Mesendoderm (in vitro differentiated cells): ENCODE measurements around the gene KBTBD13.
A peak's percentile ranks its signal among the peaks of the same experiment; 100 is the strongest.

Experiments
- DNase-seq: peaks from one replicate; pipeline ENCODE4 v3.0.0; 2013
- H2AK5ac ChIP-seq: 2 replicates; pipeline ENCODE4 v1.6.1; 2013; ENCODE audit warnings: low read length, inconsistent platforms
- H2BK120ac ChIP-seq: 2 replicates; pipeline ENCODE4 v1.6.1; 2013; ENCODE audit warnings: low read depth, mild to moderate bottlenecking, low read length, moderate library complexity, mixed read lengths
- H2BK15ac ChIP-seq: replicated peaks from 2 replicates; pipeline ENCODE4 v1.6.1; 2013; ENCODE audit warnings: low read depth, mild to moderate bottlenecking, moderate library complexity
- H2BK5ac ChIP-seq: 2 replicates; pipeline ENCODE4 v1.6.1; 2013; ENCODE audit warnings: low read length, inconsistent platforms
- H3K18ac ChIP-seq: 2 replicates; pipeline ENCODE4 v1.6.1; 2013; ENCODE audit warnings: mild to moderate bottlenecking, low read length, mixed read lengths
- H3K23ac ChIP-seq: one replicate; pipeline ENCODE4 v1.6.1; 2013; ENCODE audit warnings: low read length
- H3K27ac ChIP-seq: 2 replicates; pipeline ENCODE4 v1.5.1; 2013; ENCODE audit warnings: low read depth, mild to moderate bottlenecking, inconsistent platforms, low read length, moderate library complexity
- H3K27me3 ChIP-seq: 2 replicates; pipeline ENCODE4 v1.6.1; 2013; ENCODE audit warnings: low read length, control low read depth, mild to moderate bottlenecking, inconsistent platforms; ENCODE audit not compliant: insufficient read depth, poor library complexity
- H3K36me3 ChIP-seq: 2 replicates; pipeline ENCODE4 v1.6.1; 2013; ENCODE audit warnings: low read length, inconsistent platforms; ENCODE audit not compliant: control insufficient read depth, insufficient read depth
- H3K4ac ChIP-seq: one replicate; pipeline ENCODE4 v1.6.1; 2013; ENCODE audit warnings: low read depth, mild to moderate bottlenecking, low read length, moderate library complexity
- H3K4me1 ChIP-seq: 2 replicates; pipeline ENCODE4 v1.6.1; 2013; ENCODE audit warnings: low read depth, low read length, inconsistent platforms; ENCODE audit not compliant: control insufficient read depth
- H3K4me2 ChIP-seq: 2 replicates; pipeline ENCODE4 v1.6.1; 2013; ENCODE audit warnings: low read length
- H3K4me3 ChIP-seq: 2 replicates; pipeline ENCODE4 v1.5.1; 2013; ENCODE audit warnings: mild to moderate bottlenecking, low read length
- H3K56ac ChIP-seq: one replicate; pipeline ENCODE4 v1.6.1; 2013; ENCODE audit warnings: low read length
- H3K79me1 ChIP-seq: 2 replicates; pipeline ENCODE4 v1.6.1; 2013; ENCODE audit warnings: low read length, inconsistent platforms
- H3K79me2 ChIP-seq: 2 replicates; pipeline ENCODE4 v1.6.1; 2013; ENCODE audit warnings: mild to moderate bottlenecking, low read length; ENCODE audit not compliant: control insufficient read depth, insufficient read depth
- H3K9ac ChIP-seq: 2 replicates; pipeline ENCODE4 v1.6.1; 2013; ENCODE audit warnings: low read length, inconsistent platforms
- H4K5ac ChIP-seq: one replicate; pipeline ENCODE4 v1.6.1; 2013; ENCODE audit warnings: low read length
- H4K8ac ChIP-seq: one replicate; pipeline ENCODE4 v1.6.1; 2013; ENCODE audit warnings: low read depth, mild to moderate bottlenecking, control low read depth, low read length, moderate library complexity
- WGBS: extraction: QIAGEN DNeasy Blood & Tissue Kit; methylation state at CpG from one replicate; pipeline ENCODE4 v1.1.7; 2013; ENCODE audit warnings: low lambda C conversion rate, missing lambda C conversion rate; ENCODE audit not compliant: insufficient coverage; ENCODE audit errors: extremely low coverage; 5-methylcytosine and 5-hydroxymethylcytosine counted together

Gene KBTBD13

GRCh38 chr15:65085207-65085753 is 8.7 kb downstream of the KBTBD13 start:
- H3K4me1 ChIP-seq: peaks cover 21% of the 10 kb centered on the region
- no peak for DNase-seq
- H2BK120ac ChIP-seq: no peak overlapping the region
- no peak overlapping the region for H3K23ac ChIP-seq
- no peak overlapping the region for H3K18ac ChIP-seq
- H3K79me1 ChIP-seq: no peaks in the 10 kb centered on the region
- no peaks in the 10 kb centered on the region for H3K36me3 ChIP-seq
- H2AK5ac ChIP-seq: no peak overlapping the region
- no peak overlapping the region for H3K4me3 ChIP-seq
- H3K56ac ChIP-seq: no peak overlapping the region
- no peak overlapping the region for H2BK15ac ChIP-seq
- no peak overlapping the region for H3K9ac ChIP-seq
- H3K79me2 ChIP-seq: no peaks in the 10 kb centered on the region
- H4K8ac ChIP-seq: no peak overlapping the region
- no peak overlapping the region for H3K4me2 ChIP-seq
- no peak overlapping the region for H2BK5ac ChIP-seq
- H4K5ac ChIP-seq: no peak overlapping the region
- no peaks in the 10 kb centered on the region for H3K27me3 ChIP-seq
- no peak overlapping the region for H3K27ac ChIP-seq
- no CpG with 5 or more reads among the region's 8 CpGs for WGBS
- no peak overlapping the region for H3K4ac ChIP-seq

- Histone ChIP-seq H3K79me1 (no peaks in the 10 kb centered on the region), H2BK120ac (no peak overlapping the region), H3K4me2 (no peak overlapping the region), H3K27ac (no peak overlapping the region), H3K79me2 (no peaks in the 10 kb centered on the region), H2BK15ac (no peak overlapping the region), H3K23ac (no peak overlapping the region), H3K4me3 (no peak overlapping the region), H3K4me1 (peaks cover 21% of the 10 kb centered on the region), H3K9ac (no peak overlapping the region), H3K4ac (no peak overlapping the region), H4K5ac (no peak overlapping the region), H3K56ac (no peak overlapping the region), H3K18ac (no peak overlapping the region), H2AK5ac (no peak overlapping the region), H4K8ac (no peak overlapping the region), H2BK5ac (no peak overlapping the region), H3K27me3 (no peaks in the 10 kb centered on the region), H3K36me3 (no peaks in the 10 kb centered on the region)
- DNase-seq: peak; percentile 78
- WGBS: no CpG with 5 or more reads among the region's 6 CpGs
These were observed 9.6 kb downstream of the KBTBD13 start for GRCh38 chr15:65085990-65086679.

- Histone ChIP-seq H3K4ac (no peak overlapping the region), H3K79me1 (no peaks in the 10 kb centered on the region), H2BK120ac (no peak overlapping the region), H3K79me2 (no peaks in the 10 kb centered on the region), H3K4me1 (peaks cover 21% of the 10 kb centered on the region), H3K36me3 (no peaks in the 10 kb centered on the region), H3K27me3 (no peaks in the 10 kb centered on the region), H3K18ac (no peak overlapping the region), H2AK5ac (no peak overlapping the region), H3K9ac (no peak overlapping the region), H3K4me3 (no peak overlapping the region), H2BK5ac (no peak overlapping the region), H3K56ac (no peak overlapping the region), H3K23ac (no peak overlapping the region), H4K5ac (no peak overlapping the region), H3K4me2 (no peak overlapping the region), H2BK15ac (no peak overlapping the region), H3K27ac (no peak overlapping the region), H4K8ac (no peak overlapping the region)
- WGBS: no CpG with 5 or more reads among the region's 6 CpGs
- no peak for DNase-seq
These were observed 10.2 kb downstream of the KBTBD13 start for GRCh38 chr15:65086680-65087111.

DNA sequence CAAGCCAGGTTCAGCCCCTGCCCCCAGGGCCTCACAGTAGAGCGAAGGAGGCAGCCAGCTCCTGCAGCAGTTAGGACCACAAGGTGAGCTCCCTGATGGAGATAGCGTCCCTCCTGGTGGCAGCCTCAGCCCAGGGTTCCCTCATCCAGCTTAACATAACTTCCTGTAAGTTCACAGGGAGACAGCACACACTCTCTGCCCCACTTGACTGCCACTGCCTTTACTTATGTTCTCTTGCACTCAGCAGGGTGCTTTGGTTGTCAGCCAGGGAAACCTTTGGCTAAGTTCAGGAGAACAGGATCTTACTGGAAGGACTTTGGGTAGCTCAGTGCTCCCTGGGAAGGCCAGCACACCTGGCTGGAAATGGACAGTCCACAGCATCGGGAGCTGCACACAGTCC is 10.9 kb downstream of the KBTBD13 start:
- Histone ChIP-seq H3K4me2 (no peak overlapping the region), H3K9ac (no peak overlapping the region), H3K4me3 (no peak overlapping the region), H4K5ac (no peak overlapping the region), H2BK5ac (no peak overlapping the region), H2AK5ac (no peak overlapping the region), H3K4me1 (peaks cover 21% of the 10 kb centered on the region), H3K36me3 (no peaks in the 10 kb centered on the region), H3K27ac (no peak overlapping the region), H4K8ac (no peak overlapping the region), H3K79me2 (no peaks in the 10 kb centered on the region), H3K18ac (no peak overlapping the region), H3K23ac (no peak overlapping the region), H3K56ac (no peak overlapping the region), H2BK120ac (no peak overlapping the region), H3K79me1 (no peaks in the 10 kb centered on the region), H3K4ac (no peak overlapping the region), H3K27me3 (no peaks in the 10 kb centered on the region), H2BK15ac (no peak overlapping the region)
- no CpG with 5 or more reads among the region's 3 CpGs for WGBS
- DNase-seq: no peak

- H2AK5ac ChIP-seq: peak overlapping the region; percentile 70
- DNase-seq: no peak
- H2BK120ac ChIP-seq: no peak overlapping the region
- H3K36me3 ChIP-seq: no peaks in the 10 kb centered on the region
- no peak overlapping the region for H3K4me2 ChIP-seq
- H3K4ac ChIP-seq: no peak overlapping the region
- H3K27ac ChIP-seq: no peak overlapping the region
- H3K27me3 ChIP-seq: no peaks in the 10 kb centered on the region
- H2BK5ac ChIP-seq: no peak overlapping the region
- peaks cover 17% of the 10 kb centered on the region for H3K4me1 ChIP-seq
- H2BK15ac ChIP-seq: no peak overlapping the region
- H3K79me2 ChIP-seq: no peaks in the 10 kb centered on the region
- no peak overlapping the region for H3K9ac ChIP-seq
- H4K5ac ChIP-seq: no peak overlapping the region
- H3K18ac ChIP-seq: no peak overlapping the region
- H3K79me1 ChIP-seq: no peaks in the 10 kb centered on the region
- H3K4me3 ChIP-seq: no peak overlapping the region
- H4K8ac ChIP-seq: no peak overlapping the region
- no CpG with 5 or more reads among the region's 13 CpGs for WGBS
- peak overlapping the region; percentile 27 for H3K56ac ChIP-seq
- no peak overlapping the region for H3K23ac ChIP-seq
These were observed 11.5 kb downstream of the KBTBD13 start for GRCh38 chr15:65087873-65088642.
